GM23338 (cell line): ENCODE results near the gene TEDC2.

Experiments
- CTCF ChIP-seq, 2 experiments: fragments of 200-600 bp in 1 of 2; sonication (generic) in 1 of 2; conservative IDR thresholded peaks; 2 replicates each; pipeline versions ENCODE4 v1.5.1 to v1.6.1; 2016 to 2017; ENCODE audit warnings: antibody characterized with exemption in 2 of 2, low read depth in 2 of 2, mild to moderate bottlenecking in 2 of 2, moderate library complexity in 1 of 2
- EZH2 ChIP-seq: fragments of 200-600 bp; sonication (generic); IDR thresholded peaks from one replicate; pipeline ENCODE4 v1.8.0; 2017; ENCODE audit warnings: antibody characterized with exemption, mild to moderate bottlenecking, low read depth; ENCODE audit not compliant: unreplicated experiment
- EZH2phosphoT487 ChIP-seq: fragments of 200-600 bp; sonication (generic); IDR thresholded peaks from one replicate; pipeline ENCODE4 v1.8.1; 2018; ENCODE audit warnings: antibody characterized with exemption; ENCODE audit not compliant: unreplicated experiment
- POLR2AphosphoS5 ChIP-seq: IDR thresholded peaks from 2 replicates; pipeline ENCODE4 v1.6.1; 2016; ENCODE audit warnings: antibody characterized with exemption, low read depth
- REST ChIP-seq: IDR thresholded peaks from one replicate; pipeline ENCODE4 v1.6.1; 2018; ENCODE audit warnings: antibody characterized with exemption; ENCODE audit not compliant: unreplicated experiment
- ZNF114 ChIP-seq: fragments of 250-450 bp; sonication (Bioruptor Pico); IDR thresholded peaks from 2 replicates; pipeline ENCODE4 v1.5.0; 2020; ENCODE audit warnings: mild to moderate bottlenecking, moderate library complexity
- ZNF331 ChIP-seq: fragments of 250-450 bp; sonication (Bioruptor Pico); IDR thresholded peaks from 2 replicates; pipeline ENCODE4 v1.5.0; 2020; ENCODE audit warnings: low read depth, mild to moderate bottlenecking, moderate library complexity

- TF ChIP-seq CTCF (conservative IDR thresholded peaks at IDR 0.05; ENCODE audit: low read depth in 2 of 2) (no peak), REST (no peak), EZH2phosphoT487 (no peak), POLR2AphosphoS5 (no peak), ZNF331 (CRISPR knock-in tag) (no peak), EZH2 (no peak), ZNF114 (CRISPR knock-in tag) (no peak)
Observed at GRCh38 chr16:2482249-2482648, 22.3 kb downstream of the TEDC2 start.
